ENCODE results near the gene ABCB6.

DNA sequence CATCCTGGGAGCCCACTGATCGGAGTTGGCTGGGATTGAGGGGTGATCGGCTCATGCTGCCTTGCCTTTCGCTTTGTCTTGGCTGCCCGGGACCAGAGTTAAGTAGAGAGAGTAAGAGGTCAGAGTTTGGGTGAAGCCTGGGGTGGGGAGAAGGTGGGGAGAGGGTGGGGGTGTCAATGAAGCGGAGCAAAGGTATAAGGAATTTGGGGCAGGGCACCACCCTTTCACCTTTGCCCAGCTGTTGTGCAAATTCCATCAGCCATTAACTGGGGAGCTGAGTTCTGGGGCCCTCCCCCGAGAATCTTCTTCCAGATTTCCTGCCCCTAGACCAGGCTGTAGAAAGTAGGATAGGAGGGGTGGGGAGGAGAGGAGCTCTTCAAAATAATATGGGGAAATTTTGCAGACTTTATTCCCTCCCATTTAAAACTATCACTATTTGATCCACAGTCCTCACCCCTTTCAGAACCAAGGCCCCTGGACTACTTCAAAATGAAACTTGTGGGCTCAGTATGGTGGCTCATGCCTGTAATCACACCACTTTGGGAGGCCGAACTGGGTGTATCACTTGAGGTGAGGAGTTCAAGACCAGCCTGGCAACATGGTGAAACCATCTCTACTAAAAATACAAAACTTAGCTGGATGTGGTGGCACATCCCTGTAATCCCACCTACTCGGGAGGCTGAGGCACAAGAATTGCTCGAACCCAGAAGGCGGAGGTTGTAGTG, 48.7 kb downstream of the ABCB6 start, which contains the start of gene SLC23A3:
- TF ChIP-seq, protein P1, sequence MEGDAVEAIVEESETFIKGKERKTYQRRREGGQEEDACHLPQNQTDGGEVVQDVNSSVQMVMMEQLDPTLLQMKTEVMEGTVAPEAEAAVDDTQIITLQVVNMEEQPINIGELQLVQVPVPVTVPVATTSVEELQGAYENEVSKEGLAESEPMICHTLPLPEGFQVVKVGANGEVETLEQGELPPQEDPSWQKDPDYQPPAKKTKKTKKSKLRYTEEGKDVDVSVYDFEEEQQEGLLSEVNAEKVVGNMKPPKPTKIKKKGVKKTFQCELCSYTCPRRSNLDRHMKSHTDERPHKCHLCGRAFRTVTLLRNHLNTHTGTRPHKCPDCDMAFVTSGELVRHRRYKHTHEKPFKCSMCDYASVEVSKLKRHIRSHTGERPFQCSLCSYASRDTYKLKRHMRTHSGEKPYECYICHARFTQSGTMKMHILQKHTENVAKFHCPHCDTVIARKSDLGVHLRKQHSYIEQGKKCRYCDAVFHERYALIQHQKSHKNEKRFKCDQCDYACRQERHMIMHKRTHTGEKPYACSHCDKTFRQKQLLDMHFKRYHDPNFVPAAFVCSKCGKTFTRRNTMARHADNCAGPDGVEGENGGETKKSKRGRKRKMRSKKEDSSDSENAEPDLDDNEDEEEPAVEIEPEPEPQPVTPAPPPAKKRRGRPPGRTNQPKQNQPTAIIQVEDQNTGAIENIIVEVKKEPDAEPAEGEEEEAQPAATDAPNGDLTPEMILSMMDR (IDR thresholded peaks at IDR 0.05; ENCODE audit: insufficient read depth, low read depth, low read length) = no peak
- TF ChIP-seq EZH2 (IDR thresholded peaks at IDR 0.05; ENCODE audit: insufficient read depth, low read length) = no peak
